ENCODE measurements around the gene POLK. TPM values are rescaled to one million over a fixed set of nuclear protein-coding genes. Genes with fewer than 3 reads are reported as not detected.

The POLK gene
- 28.6 and 29.1 TPM in 2 replicates for total RNA-seq (2012; rRNA removed)

DNA sequence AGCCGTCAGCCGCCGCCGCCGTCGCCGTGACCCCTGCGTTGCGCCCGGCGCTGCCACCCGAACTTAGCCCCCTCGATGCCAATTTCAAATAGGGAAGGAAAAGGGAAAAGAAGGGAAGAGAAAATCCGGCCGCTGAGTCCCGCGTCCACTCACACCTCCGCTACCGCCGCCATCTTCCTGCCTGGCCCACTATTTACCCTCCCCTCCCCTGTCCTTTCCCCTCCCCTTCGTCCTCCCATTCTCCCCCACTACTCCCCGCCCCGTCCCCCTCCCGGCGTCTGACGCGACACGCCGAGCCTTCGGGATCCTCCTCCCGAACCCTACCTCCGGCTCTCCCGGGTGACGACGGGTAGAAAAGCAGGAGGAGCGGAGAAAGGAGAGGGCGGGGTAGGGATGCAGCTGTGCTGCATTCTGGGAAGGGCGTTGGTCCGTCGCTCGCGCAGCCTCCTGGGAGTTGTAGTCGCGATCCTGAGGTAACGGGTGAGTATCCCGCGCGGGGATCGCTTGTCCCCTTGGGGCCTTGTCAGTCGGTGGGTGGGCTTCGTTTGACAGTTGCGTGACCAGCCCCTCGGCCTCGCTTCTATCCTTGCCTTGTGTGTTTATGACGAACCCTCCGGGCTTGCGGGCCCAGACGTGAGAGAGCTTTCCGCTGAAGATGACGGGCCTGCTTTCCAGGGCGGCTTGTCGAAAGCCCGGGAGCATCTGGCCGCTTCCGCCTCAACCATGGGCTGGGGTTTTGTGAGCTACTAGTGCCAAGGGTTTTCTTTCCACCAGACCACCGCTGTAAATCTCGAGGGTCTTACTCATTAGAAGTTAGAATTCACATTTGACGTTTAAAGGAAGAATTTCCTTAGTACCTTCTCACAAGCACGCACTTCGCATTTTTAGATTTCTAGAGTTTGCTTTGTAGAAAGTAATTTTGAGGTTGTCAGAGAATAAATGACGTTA, at the start of gene POLK, which contains the start of gene CERT1:
TSS of gene POLK (plus strand) at position 457 of the 948 bp plus-strand sequence.
TSS of gene CERT1 (minus strand) at position 195 of the 948 bp plus-strand sequence. CDS start 422 bp downstream, outside the sequence.
- Histone ChIP-seq H3K4me3 (ENCODE audit: low read length) (peak within 1 kb of the TSS; percentile 98), H3K4me2 (ENCODE audit: low read length) (peak within 1 kb of the TSS; percentile 80), H3K4me1 (ENCODE audit: control insufficient read depth, insufficient read depth, low read length) (peaks cover 21% of the 10 kb centered on the region), H3K9me3 (replicated peaks; ENCODE audit: low read length) (no peaks in the 10 kb centered on the region), H3K9ac (ENCODE audit: low read depth, low read length) (peak within 1 kb of the TSS; percentile 93), H3K36me3 (ENCODE audit: insufficient read depth, low read length) (no peaks in the 10 kb centered on the region), H3K27me3 (ENCODE audit: control insufficient read depth, insufficient read depth, low read length) (no peaks in the 10 kb centered on the region)

DNA sequence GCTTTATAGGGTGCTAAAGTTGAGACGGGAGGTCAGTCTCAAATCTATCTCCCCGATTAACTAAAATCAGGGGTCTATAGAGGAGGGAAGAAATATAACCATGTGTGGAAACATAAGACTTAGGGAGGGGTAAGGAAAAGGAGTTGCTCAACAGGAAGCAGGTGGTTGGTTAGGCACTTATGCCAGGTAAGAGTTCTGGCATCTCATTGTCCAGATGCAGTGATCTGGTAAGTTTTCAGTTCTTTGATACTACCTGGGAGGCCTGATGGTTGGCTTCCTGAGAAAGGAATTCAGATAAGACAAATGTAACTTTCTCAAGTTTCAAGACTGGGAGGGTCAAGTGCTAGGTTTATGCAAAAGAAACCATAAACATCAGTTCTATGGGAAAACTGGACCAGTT, 48.0 kb upstream of the POLK start:
- Histone ChIP-seq H3K36me3 (ENCODE audit: insufficient read depth, low read length) (peaks cover 2% of the 10 kb centered on the region), H3K9ac (ENCODE audit: low read depth, low read length) (no peak overlapping the region), H3K4me2 (ENCODE audit: low read length) (no peak overlapping the region), H3K9me3 (replicated peaks; ENCODE audit: low read length) (no peaks in the 10 kb centered on the region), H3K4me3 (ENCODE audit: low read length) (no peak overlapping the region), H3K27me3 (ENCODE audit: control insufficient read depth, insufficient read depth, low read length) (no peaks in the 10 kb centered on the region), H3K4me1 (ENCODE audit: control insufficient read depth, insufficient read depth, low read length) (peaks cover 6% of the 10 kb centered on the region)

DNA sequence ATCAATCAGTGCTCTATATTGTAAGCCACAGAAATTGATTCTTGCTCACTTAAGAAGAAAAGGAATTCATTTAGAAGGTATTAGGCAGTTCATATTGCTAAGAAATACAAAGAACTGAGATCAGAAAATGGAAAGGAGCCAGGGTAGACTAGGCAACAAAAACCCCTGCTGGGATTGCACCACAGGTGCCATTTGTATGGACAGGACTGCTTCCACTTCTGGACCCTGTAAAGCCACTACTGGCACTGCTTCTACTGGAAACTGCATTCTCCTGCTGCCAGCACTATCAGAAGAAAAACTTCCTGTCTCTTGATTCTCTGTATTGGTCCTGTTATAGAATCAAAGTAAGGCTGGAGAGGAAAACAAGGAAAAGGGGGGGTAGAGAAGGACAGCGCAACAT, 46.2 kb upstream of the POLK start:
- H3K9me3 ChIP-seq (replicated peaks; ENCODE audit: low read length) = no peaks in the 10 kb centered on the region
- H3K27me3 ChIP-seq (ENCODE audit: control insufficient read depth, insufficient read depth, low read length) = no peaks in the 10 kb centered on the region
- H3K4me1 ChIP-seq (ENCODE audit: control insufficient read depth, insufficient read depth, low read length) = peaks cover 6% of the 10 kb centered on the region
- H3K36me3 ChIP-seq (ENCODE audit: insufficient read depth, low read length) = no peaks in the 10 kb centered on the region
- H3K4me2 ChIP-seq (ENCODE audit: low read length) = no peak overlapping the region
- no peak overlapping the region for H3K4me3 ChIP-seq (ENCODE audit: low read length)
- H3K9ac ChIP-seq (ENCODE audit: low read depth, low read length) = no peak overlapping the region

DNA sequence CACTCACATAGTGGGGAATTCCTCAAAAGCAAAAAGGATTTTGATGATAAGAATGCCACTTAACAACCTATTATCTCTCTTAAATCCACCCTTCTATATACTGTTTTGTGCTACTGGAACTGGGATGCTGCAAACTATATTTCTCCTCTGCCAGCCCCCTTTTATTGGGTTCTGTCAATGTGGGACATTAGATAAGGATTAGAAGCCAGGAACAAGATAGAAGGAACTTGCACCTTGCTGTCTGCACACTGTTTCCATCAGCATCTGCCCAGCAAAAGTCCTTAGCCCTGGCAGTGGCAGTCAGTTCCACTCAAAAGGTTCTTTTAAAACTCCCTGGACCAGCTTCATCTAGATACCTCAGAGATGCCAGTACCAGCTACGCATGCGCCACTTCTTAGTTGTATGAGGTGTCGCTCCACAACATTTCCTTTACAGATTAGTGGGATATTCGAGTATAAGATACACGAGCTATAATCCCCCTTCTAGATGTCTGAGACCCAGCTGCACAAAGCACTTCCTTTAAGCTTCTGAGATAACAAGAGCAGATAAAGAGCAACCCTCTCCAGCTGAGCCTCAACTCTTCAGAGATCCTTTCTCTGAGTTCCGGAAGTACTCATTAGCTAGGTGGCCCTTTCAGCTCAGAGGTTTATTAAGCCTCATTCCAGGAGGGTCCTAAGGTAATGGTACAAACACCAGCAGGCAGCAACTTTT, 45.5 kb upstream of the POLK start:
- Histone ChIP-seq H3K27me3 (ENCODE audit: control insufficient read depth, insufficient read depth, low read length) (no peaks in the 10 kb centered on the region), H3K4me2 (ENCODE audit: low read length) (no peak overlapping the region), H3K4me1 (ENCODE audit: control insufficient read depth, insufficient read depth, low read length) (peaks cover 6% of the 10 kb centered on the region), H3K4me3 (ENCODE audit: low read length) (no peak overlapping the region), H3K9me3 (replicated peaks; ENCODE audit: low read length) (no peaks in the 10 kb centered on the region), H3K36me3 (ENCODE audit: insufficient read depth, low read length) (no peaks in the 10 kb centered on the region), H3K9ac (ENCODE audit: low read depth, low read length) (no peak overlapping the region)

DNA sequence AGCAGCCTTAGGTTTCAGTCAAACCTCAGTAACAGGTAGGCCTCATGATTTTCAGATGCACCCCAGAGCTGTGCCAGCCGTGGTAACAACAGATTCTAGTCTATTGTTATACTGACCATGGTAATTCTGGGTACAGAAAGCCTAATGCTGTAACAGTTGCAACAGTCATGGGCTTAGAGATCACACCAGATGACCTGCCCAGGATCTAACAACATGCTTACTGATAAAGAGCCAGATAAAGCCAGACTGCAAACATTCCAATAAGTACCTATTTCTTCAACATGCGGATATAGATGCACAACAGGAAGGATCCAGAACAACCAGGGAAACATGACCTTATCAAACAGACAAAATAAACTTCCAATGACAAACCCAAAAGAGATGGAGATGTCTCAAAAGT, 43.1 kb upstream of the POLK start:
- no peak overlapping the region for H3K4me2 ChIP-seq (ENCODE audit: low read length)
- H3K9me3 ChIP-seq (replicated peaks; ENCODE audit: low read length) = no peaks in the 10 kb centered on the region
- H3K36me3 ChIP-seq (ENCODE audit: insufficient read depth, low read length) = no peaks in the 10 kb centered on the region

DNA sequence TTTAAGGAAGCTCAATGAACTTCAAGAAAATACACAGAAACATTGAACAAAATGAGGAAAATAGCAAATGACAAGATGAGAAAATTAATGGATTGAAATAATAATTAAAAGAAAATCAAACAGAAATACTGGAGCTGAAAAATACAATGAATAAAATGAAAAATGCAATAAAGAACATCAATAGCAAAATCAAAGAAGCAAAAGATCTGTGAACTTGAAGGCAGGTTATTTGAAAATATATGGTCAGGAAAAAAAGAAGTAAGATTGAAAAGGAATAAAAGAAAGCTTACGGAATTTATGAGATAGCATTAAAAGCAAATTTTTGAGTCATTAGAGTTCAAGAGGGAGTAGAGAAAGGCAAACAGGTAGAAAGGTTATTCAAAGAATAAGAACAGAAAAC, 42.7 kb upstream of the POLK start:
- H3K4me2 ChIP-seq (ENCODE audit: low read length) = no peak overlapping the region
- H3K27me3 ChIP-seq (ENCODE audit: control insufficient read depth, insufficient read depth, low read length) = no peaks in the 10 kb centered on the region
- no peak overlapping the region for H3K4me3 ChIP-seq (ENCODE audit: low read length)
- no peaks in the 10 kb centered on the region for H3K36me3 ChIP-seq (ENCODE audit: insufficient read depth, low read length)
- no peaks in the 10 kb centered on the region for H3K4me1 ChIP-seq (ENCODE audit: control insufficient read depth, insufficient read depth, low read length)
- no peak overlapping the region for H3K9ac ChIP-seq (ENCODE audit: low read depth, low read length)
- no peaks in the 10 kb centered on the region for H3K9me3 ChIP-seq (replicated peaks; ENCODE audit: low read length)

More for the DNA sequence above, 43.1 kb upstream of the POLK start:
- Histone ChIP-seq H3K4me1 (ENCODE audit: control insufficient read depth, insufficient read depth, low read length) (no peaks in the 10 kb centered on the region), H3K9ac (ENCODE audit: low read depth, low read length) (no peak overlapping the region), H3K27me3 (ENCODE audit: control insufficient read depth, insufficient read depth, low read length) (no peaks in the 10 kb centered on the region), H3K4me3 (ENCODE audit: low read length) (no peak overlapping the region)

DNA sequence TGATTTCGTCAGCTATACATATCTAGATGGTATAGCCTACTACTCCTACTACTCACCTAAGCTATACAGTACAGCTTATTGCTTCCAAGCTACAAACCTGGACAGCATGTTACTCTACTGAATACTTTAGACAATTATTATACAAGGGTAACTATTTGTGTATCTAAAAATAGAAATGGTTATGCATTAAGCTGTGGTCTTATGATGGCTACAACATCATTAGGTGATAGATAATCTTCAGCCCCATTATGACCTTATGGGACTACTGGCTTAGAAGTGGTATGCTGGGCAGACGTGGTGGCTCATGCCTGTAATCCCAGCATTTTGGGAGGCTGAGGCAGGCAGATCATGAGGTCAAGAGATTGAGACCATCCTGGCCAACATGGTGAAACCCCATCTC, 40.5 kb upstream of the POLK start:
- no peak overlapping the region for H3K4me2 ChIP-seq (ENCODE audit: low read length)
- no peaks in the 10 kb centered on the region for H3K27me3 ChIP-seq (ENCODE audit: control insufficient read depth, insufficient read depth, low read length)
- no peaks in the 10 kb centered on the region for H3K9me3 ChIP-seq (replicated peaks; ENCODE audit: low read length)
- no peaks in the 10 kb centered on the region for H3K36me3 ChIP-seq (ENCODE audit: insufficient read depth, low read length)
- H3K9ac ChIP-seq (ENCODE audit: low read depth, low read length) = no peak overlapping the region
- no peaks in the 10 kb centered on the region for H3K4me1 ChIP-seq (ENCODE audit: control insufficient read depth, insufficient read depth, low read length)
- no peak overlapping the region for H3K4me3 ChIP-seq (ENCODE audit: low read length)

DNA sequence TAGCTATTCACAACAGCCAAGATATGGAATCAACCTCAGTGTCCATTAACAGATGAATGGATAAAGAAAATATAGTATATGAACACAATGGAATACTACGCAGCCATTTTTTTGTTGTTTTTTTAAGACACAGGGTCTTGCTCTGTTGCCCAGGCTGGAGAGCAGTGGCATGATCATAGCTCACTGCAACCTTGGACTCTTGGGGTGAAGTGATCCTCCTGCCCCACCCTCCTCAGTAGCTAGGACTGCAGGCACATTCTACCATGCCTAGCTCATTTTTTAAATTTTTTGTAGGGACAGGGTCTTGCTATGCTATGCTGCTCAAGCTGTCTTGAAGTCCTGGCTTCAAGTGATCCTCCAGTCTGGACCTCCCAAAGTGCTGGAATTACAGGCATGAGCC, 38.7 kb upstream of the POLK start:
- no peak overlapping the region for H3K4me3 ChIP-seq (ENCODE audit: low read length)
- no peaks in the 10 kb centered on the region for H3K4me1 ChIP-seq (ENCODE audit: control insufficient read depth, insufficient read depth, low read length)
- H3K27me3 ChIP-seq (ENCODE audit: control insufficient read depth, insufficient read depth, low read length) = no peaks in the 10 kb centered on the region
- no peak overlapping the region for H3K9ac ChIP-seq (ENCODE audit: low read depth, low read length)
- H3K4me2 ChIP-seq (ENCODE audit: low read length) = no peak overlapping the region
- H3K36me3 ChIP-seq (ENCODE audit: insufficient read depth, low read length) = no peaks in the 10 kb centered on the region
- H3K9me3 ChIP-seq (replicated peaks; ENCODE audit: low read length) = no peaks in the 10 kb centered on the region

DNA sequence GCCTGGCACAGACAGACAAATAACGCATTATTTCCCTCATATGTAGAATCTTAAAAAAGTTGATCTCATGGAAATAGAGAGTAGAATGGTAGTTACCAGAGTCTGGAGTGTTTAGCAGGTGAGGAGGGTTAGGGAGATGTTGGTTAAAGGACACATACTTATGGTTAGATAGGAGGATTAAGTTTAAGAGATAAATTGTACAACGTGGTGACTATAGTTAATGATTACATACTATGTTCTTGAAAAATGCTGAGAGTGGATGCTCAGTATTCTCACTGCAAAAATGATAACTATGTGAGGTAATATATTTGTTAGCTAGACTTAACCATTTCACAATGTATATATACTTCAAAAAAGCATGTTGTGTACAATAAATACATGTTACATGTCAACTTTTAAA, 38.2 kb upstream of the POLK start:
- H3K9ac ChIP-seq (ENCODE audit: low read depth, low read length) = no peak overlapping the region
- no peaks in the 10 kb centered on the region for H3K9me3 ChIP-seq (replicated peaks; ENCODE audit: low read length)

DNA sequence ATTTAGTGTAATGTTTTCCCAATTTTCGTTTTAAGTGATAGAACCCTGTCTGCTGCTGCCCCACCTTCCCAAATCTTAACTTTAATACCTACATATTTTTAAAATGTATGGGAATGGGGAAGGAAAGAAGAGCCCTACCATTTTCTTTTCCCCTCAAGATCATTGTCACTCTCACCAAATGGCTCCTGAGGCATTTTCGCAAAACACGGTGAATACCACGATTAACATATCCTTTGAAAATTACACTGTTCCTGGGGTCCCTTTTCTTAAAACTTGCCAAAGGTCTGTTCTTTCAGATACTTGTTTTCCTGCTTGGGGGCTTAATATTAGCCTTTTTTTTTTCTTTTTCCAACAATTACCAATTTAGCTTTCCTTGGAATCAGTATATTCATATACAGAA, 36.3 kb upstream of the POLK start:
- no peaks in the 10 kb centered on the region for H3K9me3 ChIP-seq (replicated peaks; ENCODE audit: low read length)
- no peaks in the 10 kb centered on the region for H3K36me3 ChIP-seq (ENCODE audit: insufficient read depth, low read length)
- H3K4me3 ChIP-seq (ENCODE audit: low read length) = no peak overlapping the region
- H3K9ac ChIP-seq (ENCODE audit: low read depth, low read length) = no peak overlapping the region
- no peaks in the 10 kb centered on the region for H3K27me3 ChIP-seq (ENCODE audit: control insufficient read depth, insufficient read depth, low read length)
- no peak overlapping the region for H3K4me2 ChIP-seq (ENCODE audit: low read length)
- no peaks in the 10 kb centered on the region for H3K4me1 ChIP-seq (ENCODE audit: control insufficient read depth, insufficient read depth, low read length)

More for the DNA sequence above, 38.2 kb upstream of the POLK start:
- H3K4me2 ChIP-seq (ENCODE audit: low read length) = no peak overlapping the region
- H3K36me3 ChIP-seq (ENCODE audit: insufficient read depth, low read length) = no peaks in the 10 kb centered on the region
- no peak overlapping the region for H3K4me3 ChIP-seq (ENCODE audit: low read length)
- H3K27me3 ChIP-seq (ENCODE audit: control insufficient read depth, insufficient read depth, low read length) = no peaks in the 10 kb centered on the region
- no peaks in the 10 kb centered on the region for H3K4me1 ChIP-seq (ENCODE audit: control insufficient read depth, insufficient read depth, low read length)

DNA sequence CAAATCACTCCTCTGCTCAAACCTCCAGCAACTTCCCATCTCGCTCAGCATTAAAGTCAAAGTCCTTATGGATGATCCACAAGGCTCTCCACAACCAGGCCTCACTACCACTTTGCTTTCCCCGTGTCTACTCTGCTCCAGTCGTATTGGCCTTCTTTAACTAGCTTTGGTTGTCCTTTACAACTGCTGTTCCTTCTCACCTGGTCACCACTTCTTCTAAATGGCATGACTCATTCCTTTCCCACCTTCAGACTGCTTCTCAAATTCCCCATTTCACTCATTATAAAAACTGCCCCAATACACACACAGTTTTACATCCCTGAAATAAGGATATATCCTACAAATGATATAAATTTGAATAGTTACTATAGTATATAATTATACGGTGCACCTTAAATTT, 30.7 kb upstream of the POLK start:
- Histone ChIP-seq H3K4me3 (ENCODE audit: low read length) (no peak overlapping the region), H3K36me3 (ENCODE audit: insufficient read depth, low read length) (no peaks in the 10 kb centered on the region), H3K9ac (ENCODE audit: low read depth, low read length) (no peak overlapping the region), H3K4me1 (ENCODE audit: control insufficient read depth, insufficient read depth, low read length) (no peaks in the 10 kb centered on the region), H3K4me2 (ENCODE audit: low read length) (no peak overlapping the region), H3K27me3 (ENCODE audit: control insufficient read depth, insufficient read depth, low read length) (no peaks in the 10 kb centered on the region), H3K9me3 (replicated peaks; ENCODE audit: low read length) (no peaks in the 10 kb centered on the region)
